ENCODE results near the gene DIMT1.

The DIMT1 gene

DNA sequence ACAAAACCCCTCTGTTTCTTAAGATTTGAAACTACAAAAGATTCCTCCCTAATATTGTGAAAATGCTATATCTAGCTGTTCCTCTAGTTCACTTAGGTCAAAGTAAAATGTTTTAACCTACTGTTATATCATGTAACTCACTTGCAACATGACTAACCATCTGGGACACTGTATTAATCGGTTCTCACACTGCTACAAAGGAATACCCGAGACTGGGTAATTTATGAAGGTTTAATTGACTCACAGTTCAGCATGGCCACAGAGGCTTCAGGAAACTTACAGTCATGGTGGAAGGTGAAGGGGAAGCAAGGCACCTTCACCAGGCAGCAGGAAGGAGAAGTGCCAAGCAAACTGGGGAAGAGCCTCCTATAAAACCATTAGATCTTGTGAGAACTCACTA is 34.7 kb downstream of the DIMT1 start:
- Histone ChIP-seq H3K4me1 (ENCODE audit: control insufficient read depth, low read depth, low read length) (no peaks in the 10 kb centered on the region), H3K27ac (ENCODE audit: low read length) (no peak overlapping the region), H3K4me3 (ENCODE audit: low read length) (no peak overlapping the region), H3K36me3 (ENCODE audit: control insufficient read depth, low read depth, low read length) (peaks cover 38% of the 10 kb centered on the region), H3K9ac (ENCODE audit: low read length) (no peak overlapping the region), H3K9me3 (ENCODE audit: control insufficient read depth, low read depth, low read length) (no peaks in the 10 kb centered on the region), H3K27me3 (ENCODE audit: control insufficient read depth, insufficient read depth, low read length) (no peaks in the 10 kb centered on the region)

GRCh38 chr5:62362701-62363100 is 41.0 kb downstream of the DIMT1 start:
- Histone ChIP-seq H3K4me1 (ENCODE audit: control insufficient read depth, low read depth, low read length) (no peaks in the 10 kb centered on the region), H3K27me3 (ENCODE audit: control insufficient read depth, insufficient read depth, low read length) (no peaks in the 10 kb centered on the region), H3K9me3 (ENCODE audit: control insufficient read depth, low read depth, low read length) (no peaks in the 10 kb centered on the region), H3K27ac (ENCODE audit: low read length) (no peak overlapping the region), H3K4me3 (ENCODE audit: low read length) (no peak overlapping the region), H3K36me3 (ENCODE audit: control insufficient read depth, low read depth, low read length) (peaks cover 52% of the 10 kb centered on the region), H3K9ac (ENCODE audit: low read length) (no peak overlapping the region)

- Histone ChIP-seq H3K36me3 (ENCODE audit: control insufficient read depth, low read depth, low read length) (peaks cover 65% of the 10 kb centered on the region), H3K4me3 (ENCODE audit: low read length) (no peak overlapping the region), H3K27ac (ENCODE audit: low read length) (no peak overlapping the region)
Measured at GRCh38 chr5:62354028-62354874, 49.5 kb downstream of the DIMT1 start.

DNA sequence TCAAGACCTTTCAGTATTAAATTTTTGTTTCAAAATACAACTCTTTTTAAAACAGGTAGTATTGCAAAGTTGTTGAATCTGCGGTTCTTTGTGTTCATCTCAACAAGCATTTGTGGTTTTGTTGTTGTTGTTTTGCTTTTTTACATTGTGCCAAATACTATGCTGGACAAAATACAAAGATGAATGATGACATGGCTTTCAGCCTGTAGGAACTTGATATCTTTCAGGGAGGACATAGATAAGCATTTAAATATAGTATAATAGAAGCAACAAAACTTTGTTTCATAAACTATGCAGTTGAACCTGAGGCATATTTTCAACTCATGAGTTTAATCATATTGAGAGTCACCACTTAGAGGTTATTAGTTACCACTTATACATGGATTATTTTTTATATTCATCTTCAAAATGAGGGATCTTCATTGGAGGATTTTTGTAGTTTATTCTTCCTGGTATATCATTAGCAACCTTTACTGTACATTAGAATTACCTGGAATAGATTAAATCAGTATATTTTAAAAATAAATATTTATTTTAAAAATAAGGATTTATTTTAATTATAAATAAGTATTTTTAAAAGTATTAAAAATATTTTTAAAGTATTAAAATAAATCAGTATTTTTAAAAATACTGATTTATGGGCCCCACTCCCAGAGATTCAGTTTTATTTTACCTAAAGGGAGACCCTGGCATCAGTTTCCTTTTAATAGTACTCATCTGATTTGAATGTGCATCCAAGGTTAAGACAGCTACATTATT is 54.8 kb downstream of the DIMT1 start:
- no peaks in the 10 kb centered on the region for H3K9me3 ChIP-seq (ENCODE audit: control insufficient read depth, low read depth, low read length)
- H3K27ac ChIP-seq (ENCODE audit: low read length), result no peak overlapping the region
- H3K4me1 ChIP-seq (ENCODE audit: control insufficient read depth, low read depth, low read length), result no peaks in the 10 kb centered on the region
- H3K36me3 ChIP-seq (ENCODE audit: control insufficient read depth, low read depth, low read length), result peaks cover 40% of the 10 kb centered on the region
- H3K4me3 ChIP-seq (ENCODE audit: low read length), result no peak overlapping the region
- H3K27me3 ChIP-seq (ENCODE audit: control insufficient read depth, insufficient read depth, low read length), result no peaks in the 10 kb centered on the region
- H3K9ac ChIP-seq (ENCODE audit: low read length), result no peak overlapping the region

More at GRCh38 chr5:62354028-62354874, 49.5 kb downstream of the DIMT1 start:
- Histone ChIP-seq H3K9ac (ENCODE audit: low read length) (no peak overlapping the region), H3K4me1 (ENCODE audit: control insufficient read depth, low read depth, low read length) (no peaks in the 10 kb centered on the region), H3K27me3 (ENCODE audit: control insufficient read depth, insufficient read depth, low read length) (no peaks in the 10 kb centered on the region), H3K9me3 (ENCODE audit: control insufficient read depth, low read depth, low read length) (no peaks in the 10 kb centered on the region)

GRCh38 chr5:62347928-62348327 is 55.8 kb downstream of the DIMT1 start:
- Histone ChIP-seq H3K9me3 (ENCODE audit: control insufficient read depth, low read depth, low read length) (no peaks in the 10 kb centered on the region), H3K27me3 (ENCODE audit: control insufficient read depth, insufficient read depth, low read length) (no peaks in the 10 kb centered on the region), H3K4me1 (ENCODE audit: control insufficient read depth, low read depth, low read length) (no peaks in the 10 kb centered on the region), H3K9ac (ENCODE audit: low read length) (no peak overlapping the region), H3K27ac (ENCODE audit: low read length) (no peak overlapping the region), H3K4me3 (ENCODE audit: low read length) (no peak overlapping the region), H3K36me3 (ENCODE audit: control insufficient read depth, low read depth, low read length) (peaks cover 30% of the 10 kb centered on the region)

GRCh38 chr5:62346748-62347147 is 57.0 kb downstream of the DIMT1 start:
- Histone ChIP-seq H3K4me1 (ENCODE audit: control insufficient read depth, low read depth, low read length) (no peaks in the 10 kb centered on the region), H3K27me3 (ENCODE audit: control insufficient read depth, insufficient read depth, low read length) (no peaks in the 10 kb centered on the region), H3K4me3 (ENCODE audit: low read length) (no peak overlapping the region), H3K9me3 (ENCODE audit: control insufficient read depth, low read depth, low read length) (no peaks in the 10 kb centered on the region), H3K36me3 (ENCODE audit: control insufficient read depth, low read depth, low read length) (peaks cover 24% of the 10 kb centered on the region), H3K9ac (ENCODE audit: low read length) (no peak overlapping the region), H3K27ac (ENCODE audit: low read length) (no peak overlapping the region)

DNA sequence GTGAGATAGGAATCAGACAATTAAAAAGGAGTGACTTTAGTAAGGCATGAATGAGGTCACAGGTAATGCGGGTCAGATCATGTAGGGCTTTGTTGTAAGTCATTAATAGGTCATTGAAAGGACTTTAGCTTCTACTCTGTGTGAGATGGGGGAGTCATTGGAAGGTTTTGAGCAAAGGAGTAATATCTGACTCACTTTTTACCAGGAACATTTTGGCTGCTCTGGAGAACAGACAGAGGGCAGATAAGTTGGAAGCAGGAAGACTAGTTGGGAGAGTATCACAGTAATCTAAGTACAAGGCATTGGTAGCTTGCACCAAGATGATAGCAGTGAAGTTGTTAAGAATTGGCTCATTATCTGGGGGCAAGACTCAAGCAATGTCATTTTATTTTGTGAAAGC is 60.3 kb downstream of the DIMT1 start:
- Histone ChIP-seq H3K9me3 (ENCODE audit: control insufficient read depth, low read depth, low read length) (no peaks in the 10 kb centered on the region), H3K27ac (ENCODE audit: low read length) (no peak overlapping the region), H3K27me3 (ENCODE audit: control insufficient read depth, insufficient read depth, low read length) (no peaks in the 10 kb centered on the region)

DNA sequence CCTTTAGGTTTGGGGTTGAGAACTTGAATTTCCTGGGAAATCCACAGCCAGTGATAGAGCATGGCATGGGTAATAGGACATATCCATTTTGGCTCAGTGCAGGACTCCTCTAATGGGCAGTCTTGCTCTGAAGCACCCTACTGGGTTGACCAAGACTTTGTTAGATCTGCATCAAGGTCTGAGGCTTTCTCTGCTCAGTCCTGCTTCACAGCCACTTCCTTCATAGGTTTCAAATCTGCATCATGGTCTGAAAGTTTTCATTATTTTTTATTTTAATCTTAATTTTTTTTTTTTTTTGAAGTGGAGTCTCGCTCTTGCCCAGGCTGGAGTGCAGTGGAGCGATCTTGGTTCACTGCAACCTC is 61.2 kb downstream of the DIMT1 start:
- Histone ChIP-seq H3K4me1 (ENCODE audit: control insufficient read depth, low read depth, low read length) (no peaks in the 10 kb centered on the region), H3K9me3 (ENCODE audit: control insufficient read depth, low read depth, low read length) (no peaks in the 10 kb centered on the region), H3K4me3 (ENCODE audit: low read length) (no peak overlapping the region), H3K27me3 (ENCODE audit: control insufficient read depth, insufficient read depth, low read length) (no peaks in the 10 kb centered on the region), H3K27ac (ENCODE audit: low read length) (no peak overlapping the region), H3K9ac (ENCODE audit: low read length) (no peak overlapping the region), H3K36me3 (ENCODE audit: control insufficient read depth, low read depth, low read length) (no peaks in the 10 kb centered on the region)

More for the DNA sequence above, 60.3 kb downstream of the DIMT1 start:
- Histone ChIP-seq H3K4me1 (ENCODE audit: control insufficient read depth, low read depth, low read length) (no peaks in the 10 kb centered on the region), H3K9ac (ENCODE audit: low read length) (no peak overlapping the region), H3K36me3 (ENCODE audit: control insufficient read depth, low read depth, low read length) (peaks cover 3% of the 10 kb centered on the region), H3K4me3 (ENCODE audit: low read length) (no peak overlapping the region)

- no peaks in the 10 kb centered on the region for H3K4me1 ChIP-seq (ENCODE audit: control insufficient read depth, low read depth, low read length)
- H3K4me3 ChIP-seq (ENCODE audit: low read length), result no peak overlapping the region
- no peaks in the 10 kb centered on the region for H3K36me3 ChIP-seq (ENCODE audit: control insufficient read depth, low read depth, low read length)
- no peak overlapping the region for H3K27ac ChIP-seq (ENCODE audit: low read length)
- no peaks in the 10 kb centered on the region for H3K9me3 ChIP-seq (ENCODE audit: control insufficient read depth, low read depth, low read length)
- no peak overlapping the region for H3K9ac ChIP-seq (ENCODE audit: low read length)
- no peaks in the 10 kb centered on the region for H3K27me3 ChIP-seq (ENCODE audit: control insufficient read depth, insufficient read depth, low read length)
Measured at GRCh38 chr5:62341783-62342475, 61.8 kb downstream of the DIMT1 start.

- Histone ChIP-seq H3K9ac (ENCODE audit: low read length) (no peak overlapping the region), H3K27ac (ENCODE audit: low read length) (no peak overlapping the region), H3K36me3 (ENCODE audit: control insufficient read depth, low read depth, low read length) (no peaks in the 10 kb centered on the region), H3K4me3 (ENCODE audit: low read length) (no peak overlapping the region), H3K27me3 (ENCODE audit: control insufficient read depth, insufficient read depth, low read length) (no peaks in the 10 kb centered on the region), H3K9me3 (ENCODE audit: control insufficient read depth, low read depth, low read length) (no peaks in the 10 kb centered on the region), H3K4me1 (ENCODE audit: control insufficient read depth, low read depth, low read length) (no peaks in the 10 kb centered on the region)
Measured at GRCh38 chr5:62340979-62341378, 62.7 kb downstream of the DIMT1 start.

DNA sequence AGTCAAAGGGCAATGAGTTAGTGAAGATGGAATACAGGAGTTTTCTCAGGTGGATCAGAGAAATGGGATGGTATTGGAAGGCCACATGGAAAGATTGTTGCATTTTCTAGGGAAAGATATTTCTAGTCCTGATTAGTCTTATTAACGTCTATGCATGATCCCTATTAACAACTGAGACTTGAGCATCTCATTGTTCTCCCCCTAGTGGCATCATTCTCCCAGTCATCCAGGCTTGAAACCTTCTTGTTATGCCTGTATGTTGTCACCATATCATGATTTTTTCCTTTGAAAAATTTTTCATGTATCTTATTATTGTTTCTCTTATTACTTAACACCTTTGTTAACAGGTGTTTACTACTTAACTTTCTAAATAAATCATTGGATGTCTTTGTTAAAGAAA is 63.3 kb downstream of the DIMT1 start:
- no peaks in the 10 kb centered on the region for H3K27me3 ChIP-seq (ENCODE audit: control insufficient read depth, insufficient read depth, low read length)
- no peak overlapping the region for H3K4me3 ChIP-seq (ENCODE audit: low read length)
- no peak overlapping the region for H3K27ac ChIP-seq (ENCODE audit: low read length)
- no peak overlapping the region for H3K9ac ChIP-seq (ENCODE audit: low read length)
- H3K4me1 ChIP-seq (ENCODE audit: control insufficient read depth, low read depth, low read length), result no peaks in the 10 kb centered on the region
- no peaks in the 10 kb centered on the region for H3K9me3 ChIP-seq (ENCODE audit: control insufficient read depth, low read depth, low read length)
- no peaks in the 10 kb centered on the region for H3K36me3 ChIP-seq (ENCODE audit: control insufficient read depth, low read depth, low read length)
